GM23338 (cell line): ENCODE results near the gene LLGL1.

Source experiments
- CTCF ChIP-seq, 2 experiments: fragments of 200-600 bp in 1 of 2; sonication (generic) in 1 of 2; conservative IDR thresholded peaks; 2 replicates each; pipeline versions ENCODE4 v1.5.1 to v1.6.1; 2016 to 2017; ENCODE audit warnings: antibody characterized with exemption in 2 of 2, low read depth in 2 of 2, mild to moderate bottlenecking in 2 of 2, moderate library complexity in 1 of 2
- EZH2 ChIP-seq: fragments of 200-600 bp; sonication (generic); IDR thresholded peaks from one replicate; pipeline ENCODE4 v1.8.0; 2017; ENCODE audit warnings: antibody characterized with exemption, mild to moderate bottlenecking, low read depth; ENCODE audit not compliant: unreplicated experiment
- EZH2phosphoT487 ChIP-seq: fragments of 200-600 bp; sonication (generic); IDR thresholded peaks from one replicate; pipeline ENCODE4 v1.8.1; 2018; ENCODE audit warnings: antibody characterized with exemption; ENCODE audit not compliant: unreplicated experiment
- JUNB ChIP-seq: IDR thresholded peaks from one replicate; pipeline ENCODE4 v1.6.1; 2016; ENCODE audit warnings: antibody characterized with exemption; ENCODE audit not compliant: unreplicated experiment
- POLR2AphosphoS5 ChIP-seq: IDR thresholded peaks from 2 replicates; pipeline ENCODE4 v1.6.1; 2016; ENCODE audit warnings: antibody characterized with exemption, low read depth
- ZNF114 ChIP-seq: fragments of 250-450 bp; sonication (Bioruptor Pico); IDR thresholded peaks from 2 replicates; pipeline ENCODE4 v1.5.0; 2020; ENCODE audit warnings: mild to moderate bottlenecking, moderate library complexity
- ZNF331 ChIP-seq: fragments of 250-450 bp; sonication (Bioruptor Pico); IDR thresholded peaks from 2 replicates; pipeline ENCODE4 v1.5.0; 2020; ENCODE audit warnings: low read depth, mild to moderate bottlenecking, moderate library complexity

- TF ChIP-seq CTCF (conservative IDR thresholded peaks at IDR 0.05; ENCODE audit: low read depth in 2 of 2) (no peak), JUNB (no peak), EZH2 (no peak), POLR2AphosphoS5 (no peak), ZNF114 (CRISPR knock-in tag) (no peak), ZNF331 (CRISPR knock-in tag) (no peak), EZH2phosphoT487 (no peak)
Observed at GRCh38 chr17:18257268-18257981, 32.0 kb downstream of the LLGL1 start.
